ENCODE measurements around the gene MBLAC1. TPM values are rescaled to one million over a fixed set of nuclear protein-coding genes. Genes with fewer than 3 reads are reported as not detected.

MBLAC1 gene
- total and polyA plus RNA-seq, 9 of the 15 experiments (the other 6 are each of a cell fraction or from before 2014, with no cell fraction given) = 0.03 to 3.1 (median 0.52) TPM

- TF ChIP-seq REST (IDR thresholded peaks at IDR 0.05; ENCODE audit: borderline replicate concordance) (no peak), REST (CRISPR knock-in tag; IDR thresholded peaks at IDR 0.05; ENCODE audit: low read depth) (no peak), HDAC8 (tag; IDR thresholded peaks at IDR 0.05) (0 out of 2 replicates have a peak, but pooled peaks have one; percentile 45), ZNF398 (CRISPR knock-in tag; IDR thresholded peaks at IDR 0.05) (no peak), SMAD2 (IDR thresholded peaks at IDR 0.05; ENCODE audit: low read depth, low read length) (no peak), FOXA3 (CRISPR knock-in tag; conservative IDR thresholded peaks at IDR 0.05 in 1 of 2, IDR thresholded peaks at IDR 0.05 in 1 of 2) (no peak), YY1 (IDR thresholded peaks at IDR 0.05; ENCODE audit: borderline replicate concordance in 1 of 3, control insufficient read depth in 1 of 3, extremely low read depth in 1 of 3, insufficient read depth in 3 of 3, insufficient read length in 1 of 3, insufficient replicate concordance in 2 of 3, low read depth in 1 of 3, low read length in 2 of 3) (peak in 1 of 3 experiments; percentile 26), ZNF143 (CRISPR knock-in tag; IDR thresholded peaks at IDR 0.05) (no peak), ZNF609 (CRISPR knock-in tag; IDR thresholded peaks at IDR 0.05; ENCODE audit: borderline replicate concordance) (no peak), ARID2 (IDR thresholded peaks at IDR 0.05) (no peak)
Measured at GRCh38 chr7:100177045-100178001, 50.6 kb downstream of the MBLAC1 start, which contains the start of the genes GPC2 and STAG3 (continued).
